Fibroblast of lung (primary cell): ENCODE data around the gene GTPBP2.

ENCODE experiments used
- EZH2 ChIP-seq: IDR thresholded peaks from 2 replicates; pipeline ENCODE4 v1.5.1; 2012; ENCODE audit warnings: low read length, control low read depth, mild to moderate bottlenecking; ENCODE audit errors: missing control alignments
- TF ChIP-seq, protein P1 (sequence below), 2 donors: IDR thresholded peaks in 1 of 2; conservative IDR thresholded peaks in 1 of 2; 1 replicate in 1 of 2; 2 replicates in 1 of 2; pipeline ENCODE4 v1.5.1; 2011 to 2012; ENCODE audit warnings: low read length in 2 of 2, control low read depth in 1 of 2, inconsistent platforms in 1 of 2, low read depth in 1 of 2, mild to moderate bottlenecking in 1 of 2

DNA sequence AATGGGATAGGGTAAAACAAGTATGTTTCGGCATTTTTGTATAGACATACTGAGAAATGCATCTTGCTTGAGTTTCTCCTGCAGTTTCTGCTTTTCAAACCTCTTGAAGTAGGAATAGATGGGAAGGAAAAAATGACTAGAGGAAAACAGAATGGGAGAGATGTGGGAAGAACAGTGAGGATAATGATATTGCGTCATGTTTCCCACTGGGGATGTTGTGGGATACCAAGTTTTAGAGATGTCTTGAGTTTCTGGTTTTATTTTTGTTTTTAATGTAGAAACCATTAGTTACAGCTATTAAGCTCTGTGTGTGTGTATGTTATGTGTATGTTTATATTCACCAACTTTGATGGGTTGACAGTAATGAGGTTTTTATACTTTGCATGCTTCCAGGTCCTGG, 28.5 kb downstream of the GTPBP2 start:
- TF ChIP-seq, protein P1, sequence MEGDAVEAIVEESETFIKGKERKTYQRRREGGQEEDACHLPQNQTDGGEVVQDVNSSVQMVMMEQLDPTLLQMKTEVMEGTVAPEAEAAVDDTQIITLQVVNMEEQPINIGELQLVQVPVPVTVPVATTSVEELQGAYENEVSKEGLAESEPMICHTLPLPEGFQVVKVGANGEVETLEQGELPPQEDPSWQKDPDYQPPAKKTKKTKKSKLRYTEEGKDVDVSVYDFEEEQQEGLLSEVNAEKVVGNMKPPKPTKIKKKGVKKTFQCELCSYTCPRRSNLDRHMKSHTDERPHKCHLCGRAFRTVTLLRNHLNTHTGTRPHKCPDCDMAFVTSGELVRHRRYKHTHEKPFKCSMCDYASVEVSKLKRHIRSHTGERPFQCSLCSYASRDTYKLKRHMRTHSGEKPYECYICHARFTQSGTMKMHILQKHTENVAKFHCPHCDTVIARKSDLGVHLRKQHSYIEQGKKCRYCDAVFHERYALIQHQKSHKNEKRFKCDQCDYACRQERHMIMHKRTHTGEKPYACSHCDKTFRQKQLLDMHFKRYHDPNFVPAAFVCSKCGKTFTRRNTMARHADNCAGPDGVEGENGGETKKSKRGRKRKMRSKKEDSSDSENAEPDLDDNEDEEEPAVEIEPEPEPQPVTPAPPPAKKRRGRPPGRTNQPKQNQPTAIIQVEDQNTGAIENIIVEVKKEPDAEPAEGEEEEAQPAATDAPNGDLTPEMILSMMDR (conservative IDR thresholded peaks at IDR 0.05 in 1 of 2, IDR thresholded peaks at IDR 0.05 in 1 of 2; ENCODE audit: low read depth in 1 of 2, low read length in 2 of 2), result no peak
- no peak for TF ChIP-seq EZH2
